Fibroblast of villous mesenchyme (primary cell): ENCODE measurements around the gene CTTNBP2. TPM values are rescaled to one million over a fixed set of nuclear protein-coding genes. Genes with fewer than 3 reads are reported as not detected.

Experiments used
- DNase-seq: peaks from one replicate; pipeline ENCODE4 v3.0.0-alpha.2; 2010; ENCODE audit warnings: low read depth
- H3K4me3 ChIP-seq: 2 replicates; pipeline ENCODE4 v1.5.1; 2011; ENCODE audit warnings: low read depth, mild to moderate bottlenecking, low read length
- CTCF ChIP-seq: IDR thresholded peaks from 2 replicates; pipeline ENCODE4 v1.5.1; 2012; ENCODE audit warnings: low read depth, mild to moderate bottlenecking, low read length; ENCODE audit not compliant: insufficient read depth
- total RNA-seq: library from RNA; depleted of rRNA; stranded (reverse); fragments of >200 nt; gene quantifications from 2 replicates; pipeline ENCODE4 v1.2.3, GENCODE V29; 2012

The CTTNBP2 gene
- total RNA-seq, 1 donor = 1.3 TPM

DNA sequence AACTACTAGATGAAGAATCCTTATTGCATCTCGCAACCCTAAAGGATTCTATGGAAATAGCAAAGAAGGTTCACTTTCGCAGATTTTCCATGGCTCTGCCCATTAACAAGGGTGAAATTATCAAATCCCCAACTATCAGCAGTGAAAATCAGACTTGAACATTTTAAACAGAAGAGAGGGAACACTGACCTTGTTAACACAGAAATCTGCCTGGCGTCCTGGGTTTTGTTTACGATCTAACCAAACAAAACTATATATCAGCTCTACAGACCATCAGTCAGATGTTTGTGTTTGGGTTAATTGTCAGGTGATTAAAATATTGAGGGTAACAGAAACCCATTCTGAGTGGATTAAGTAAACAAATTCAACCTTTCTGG lies 1.9 kb downstream of the CTTNBP2 start:
- H3K4me3 ChIP-seq = no peak overlapping the region
- DNase-seq = no peak
- no peak for TF ChIP-seq CTCF

GRCh38 chr7:117870448-117871130 lies 2.7 kb downstream of the CTTNBP2 start:
- DNase-seq = no peak
- no peak overlapping the region for H3K4me3 ChIP-seq

GRCh38 chr7:117869374-117869773 lies 3.9 kb downstream of the CTTNBP2 start:
- no peak for DNase-seq
- H3K4me3 ChIP-seq = no peak overlapping the region
- TF ChIP-seq CTCF = no peak

More at GRCh38 chr7:117870448-117871130, 2.7 kb downstream of the CTTNBP2 start:
- TF ChIP-seq CTCF = no peak

DNA sequence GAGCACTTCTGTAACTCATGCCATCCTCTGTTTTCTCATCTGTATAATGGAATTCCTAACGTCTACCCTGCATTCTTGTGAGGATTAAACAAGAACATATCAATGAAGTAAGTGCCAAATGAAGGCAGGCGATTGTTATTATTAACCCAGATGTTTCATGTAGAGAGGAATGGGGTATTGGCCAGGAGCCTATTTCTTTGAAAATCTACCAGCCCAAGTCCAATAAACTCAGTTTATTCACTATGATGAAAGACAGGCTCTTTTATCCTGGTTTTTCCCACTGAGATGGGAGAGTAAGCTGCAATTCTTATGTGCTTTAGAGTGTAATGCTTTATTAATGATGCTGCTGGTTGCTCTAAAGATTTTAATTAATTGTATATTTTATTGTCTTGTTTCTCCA lies 9.6 kb downstream of the CTTNBP2 start:
- TF ChIP-seq CTCF = no peak
- DNase-seq = no peak
- no peak overlapping the region for H3K4me3 ChIP-seq

- TF ChIP-seq CTCF = no peak
- no peak overlapping the region for H3K4me3 ChIP-seq
- no peak for DNase-seq
Measured at GRCh38 chr7:117862378-117862777, 10.9 kb downstream of the CTTNBP2 start.

DNA sequence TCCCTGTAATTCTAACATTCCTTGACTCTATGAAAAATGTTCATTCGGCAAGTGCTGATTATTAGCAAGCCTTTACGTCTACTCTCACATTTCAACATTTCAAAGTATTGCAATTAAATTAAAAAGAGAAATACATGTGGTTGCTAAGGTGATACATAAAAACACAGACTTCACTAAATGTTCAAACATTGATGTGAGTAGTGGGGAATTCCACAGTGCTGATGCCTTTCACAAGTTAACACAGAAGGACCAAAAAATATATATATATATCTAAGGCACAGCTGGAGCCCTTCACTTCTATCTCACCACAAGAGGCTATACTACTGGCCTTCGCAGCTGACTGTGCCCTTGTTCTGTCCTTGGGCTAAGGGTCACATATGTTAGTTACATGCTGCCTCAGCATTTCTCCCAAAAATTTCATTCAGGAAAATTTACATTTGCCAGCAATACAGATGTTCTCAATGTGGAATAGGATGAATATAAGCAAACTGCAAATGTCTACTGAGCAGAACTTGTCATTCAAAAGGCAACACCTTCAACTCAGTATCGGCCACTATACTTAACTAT lies 13.9 kb downstream of the CTTNBP2 start:
- H3K4me3 ChIP-seq = no peak overlapping the region
- TF ChIP-seq CTCF = no peak
- no peak for DNase-seq

DNA sequence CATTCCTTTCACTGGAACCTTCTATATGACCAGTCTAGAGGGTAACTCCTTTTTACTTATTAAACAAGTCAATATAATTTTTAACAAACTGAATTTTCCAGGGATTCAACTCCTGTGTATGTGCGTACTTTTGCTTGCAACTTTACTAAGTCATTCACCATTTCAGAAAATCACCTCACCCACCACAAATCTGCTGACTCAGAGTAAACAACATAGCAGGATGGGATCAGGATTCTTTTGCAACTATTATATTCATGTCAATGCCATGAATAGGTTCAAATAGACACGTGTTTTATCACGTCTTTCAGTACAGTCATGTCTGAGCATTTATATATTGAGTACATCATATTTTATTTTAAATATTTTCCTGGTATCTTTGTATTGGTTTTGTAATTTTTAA lies 14.5 kb downstream of the CTTNBP2 start:
- no peak for TF ChIP-seq CTCF
- no peak for DNase-seq
- H3K4me3 ChIP-seq = no peak overlapping the region
